Right kidney (tissue), 1 donor: Measurements from ENCODE around the gene KCNT1.
"Not testable (repeated sequence)": the region's sequence is repeated elsewhere in the genome, so short reads cannot be mapped to it uniquely, and the experiment has no call there.

Experiments used
- DNase-seq: peaks from one replicate; pipeline ENCODE4 v3.0.0-alpha.2; 2016

The KCNT1 gene

DNA sequence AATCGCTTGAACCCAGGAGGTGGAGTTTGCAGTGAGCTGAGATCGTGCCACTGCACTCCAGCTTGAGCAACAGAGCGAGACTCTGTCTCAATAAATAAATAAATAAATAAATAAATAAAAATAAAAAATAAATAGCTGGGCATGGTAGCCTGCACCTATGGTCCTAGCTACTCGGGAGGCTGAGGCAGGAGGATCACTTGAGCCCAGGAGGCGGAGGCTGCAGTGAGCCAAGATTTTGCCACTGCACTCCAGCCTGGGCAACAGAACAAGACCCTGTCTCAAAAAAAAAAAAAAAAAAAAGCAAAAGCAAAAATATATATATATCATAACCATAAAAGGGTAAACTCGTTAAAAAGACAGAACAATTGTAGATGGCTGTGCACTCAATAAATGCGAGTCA lies 29.2 kb upstream of the KCNT1 start:
- not testable (repeated sequence) for DNase-seq

DNA sequence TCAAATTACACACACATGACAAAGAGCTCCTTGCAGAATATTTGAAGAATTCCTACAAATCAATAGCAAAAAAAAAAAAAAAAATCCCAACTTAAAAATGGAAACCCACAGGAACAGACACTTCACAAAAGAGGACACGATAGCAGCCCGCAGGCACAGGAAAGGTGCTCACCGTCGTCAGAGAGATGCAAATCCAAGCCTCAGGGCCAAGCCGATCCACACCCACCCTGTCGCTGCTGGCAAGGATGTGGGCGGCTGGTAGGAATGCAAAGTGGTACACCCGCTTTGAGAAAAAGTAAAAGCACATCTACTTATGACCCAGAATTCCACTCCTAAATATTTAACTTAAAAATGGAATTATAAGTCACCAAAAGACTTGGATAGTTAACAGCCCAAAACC lies 28.0 kb upstream of the KCNT1 start:
- no peak for DNase-seq

DNA sequence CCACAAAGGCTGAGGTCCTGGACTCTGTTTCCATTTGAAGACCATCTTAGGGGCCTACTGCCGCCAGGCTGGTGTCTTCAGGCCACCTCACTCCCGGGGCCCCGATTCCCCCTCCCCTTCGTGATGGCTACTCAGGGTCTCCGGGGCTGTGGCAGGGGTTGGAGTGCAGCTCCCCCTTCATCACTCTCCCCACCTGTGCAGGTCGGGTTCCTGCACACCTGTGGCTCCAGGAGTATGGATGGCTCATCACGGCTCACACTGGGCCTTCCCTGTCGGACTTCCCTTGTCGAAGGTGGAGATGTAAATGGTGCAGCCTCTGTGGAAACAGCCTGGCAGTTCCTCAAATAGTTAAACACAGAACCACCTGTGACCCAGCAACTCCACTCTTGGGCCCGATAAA lies 27.0 kb upstream of the KCNT1 start:
- no peak for DNase-seq

DNA sequence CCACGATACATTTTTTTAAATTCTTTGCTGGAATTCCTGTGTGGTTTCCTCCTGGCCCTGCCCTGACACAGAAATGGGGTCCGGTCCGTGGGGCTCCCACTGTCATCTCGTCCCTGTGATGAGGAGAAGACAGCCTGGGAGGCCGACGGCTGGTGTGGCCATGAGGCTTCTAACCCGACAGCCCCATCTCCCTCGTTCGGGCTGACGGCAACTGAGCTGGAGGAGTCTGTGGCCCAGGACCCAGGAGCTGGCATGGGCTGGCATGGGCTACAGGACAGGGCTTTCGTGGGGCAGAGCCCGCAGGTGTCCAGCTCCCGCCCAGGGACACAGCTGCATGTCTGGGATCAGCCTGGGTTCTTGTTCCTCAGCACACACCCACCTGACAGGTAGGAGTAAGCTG lies 25.1 kb upstream of the KCNT1 start:
- no peak for DNase-seq

DNA sequence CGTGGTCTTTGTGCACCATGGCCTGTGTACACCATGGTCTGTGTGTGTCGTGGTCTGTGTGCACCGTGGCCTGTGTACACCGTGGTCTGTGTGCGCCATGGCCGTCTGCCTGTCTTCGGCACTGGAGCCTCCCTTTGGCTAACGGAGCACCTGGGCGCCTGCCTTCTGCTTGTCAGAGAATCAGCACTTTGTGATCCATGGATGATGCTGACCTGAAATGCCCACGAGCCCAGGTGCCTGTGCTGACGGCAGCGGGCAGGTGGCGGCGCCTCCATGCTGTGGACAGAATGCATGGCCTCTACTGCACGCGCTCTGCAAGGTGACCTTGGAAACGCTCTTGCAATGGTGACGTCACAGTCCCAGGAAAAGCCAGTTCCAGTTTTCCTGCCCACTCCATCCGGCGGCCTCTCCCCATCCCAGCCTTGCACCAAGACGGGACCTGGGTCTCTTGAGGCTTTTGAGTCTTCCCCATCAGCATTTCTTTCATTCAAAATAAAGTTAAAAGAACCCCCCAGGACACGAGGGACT lies 24.3 kb upstream of the KCNT1 start:
- DNase-seq, result no peak

DNA sequence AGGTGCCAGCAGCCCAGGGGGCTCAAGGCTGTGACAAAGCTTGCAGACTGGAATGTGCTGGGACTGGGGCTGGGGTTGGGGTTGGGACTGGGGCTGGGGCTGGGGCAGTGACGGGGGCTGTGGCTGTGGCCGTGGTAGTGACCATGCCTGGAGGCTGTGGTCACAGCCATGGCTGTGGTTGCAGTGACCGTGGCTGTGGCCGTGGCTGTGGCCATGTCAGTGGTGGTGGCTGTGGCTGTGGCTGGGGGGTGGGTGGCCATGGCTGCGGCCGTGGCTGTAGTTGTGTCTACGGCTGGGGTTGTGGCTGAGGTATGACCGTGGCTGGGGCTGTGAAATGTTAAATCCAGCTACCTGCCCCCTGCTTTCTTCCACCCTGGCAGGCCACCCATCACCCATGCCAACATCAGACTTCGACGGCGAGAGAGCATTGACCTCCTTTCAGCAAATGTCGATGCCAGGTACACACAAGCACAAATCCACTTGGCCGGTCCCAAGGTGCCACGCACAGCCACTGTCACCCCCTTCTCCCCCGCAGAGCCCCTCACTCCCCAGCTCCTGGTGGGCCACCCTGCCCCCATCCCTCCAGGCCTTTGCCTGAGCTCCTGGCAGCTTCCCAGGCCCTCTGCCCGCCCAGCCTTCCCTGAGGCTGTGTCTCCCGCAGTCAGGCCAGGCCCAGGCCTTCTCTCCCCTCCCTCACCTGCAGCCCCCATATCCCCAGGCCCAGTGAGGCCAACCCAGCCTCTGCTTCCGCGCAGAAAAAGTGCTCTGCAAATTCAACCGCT lies 23.6 kb upstream of the KCNT1 start:
- DNase-seq, result no peak

DNA sequence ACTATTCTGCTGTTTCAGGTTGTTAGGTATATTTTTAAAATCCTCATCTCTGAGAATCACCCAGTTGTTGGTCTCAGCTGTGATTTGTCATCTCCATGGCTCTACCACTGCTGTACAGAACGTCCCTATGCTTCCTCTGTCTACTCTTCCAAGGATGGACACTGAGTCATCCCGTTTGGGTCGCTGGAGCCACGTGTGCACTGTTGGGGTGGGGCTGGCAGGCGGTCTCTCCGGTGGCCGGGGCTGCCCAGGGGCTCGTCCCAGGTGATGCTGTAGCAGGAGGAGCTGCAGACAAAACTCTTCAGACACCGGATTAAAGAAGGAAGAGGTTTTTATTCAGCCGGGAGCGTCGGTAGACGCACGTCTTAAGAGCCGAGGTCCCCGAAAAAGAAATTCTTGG lies 21.9 kb upstream of the KCNT1 start:
- DNase-seq, result no peak

DNA sequence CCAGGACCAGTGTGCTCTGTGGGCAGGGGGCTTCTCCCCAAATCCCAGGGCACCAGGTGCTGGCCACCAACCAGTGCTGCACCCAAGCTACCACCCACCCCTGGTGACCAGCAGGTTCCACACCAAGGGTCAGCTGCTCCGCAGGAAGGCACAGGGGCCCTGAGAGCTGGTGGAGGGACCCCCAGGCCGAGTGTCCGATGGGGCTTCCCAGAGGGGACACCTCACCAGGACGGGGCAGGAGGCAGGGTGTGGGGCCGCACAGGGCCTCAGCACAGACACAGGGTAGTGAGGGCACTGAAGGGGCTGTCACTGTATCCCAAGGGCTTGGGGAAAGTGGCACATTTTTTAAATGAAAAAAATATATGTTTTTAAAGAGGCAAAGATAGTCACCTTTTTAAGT lies 20.8 kb upstream of the KCNT1 start:
- no peak for DNase-seq

DNA sequence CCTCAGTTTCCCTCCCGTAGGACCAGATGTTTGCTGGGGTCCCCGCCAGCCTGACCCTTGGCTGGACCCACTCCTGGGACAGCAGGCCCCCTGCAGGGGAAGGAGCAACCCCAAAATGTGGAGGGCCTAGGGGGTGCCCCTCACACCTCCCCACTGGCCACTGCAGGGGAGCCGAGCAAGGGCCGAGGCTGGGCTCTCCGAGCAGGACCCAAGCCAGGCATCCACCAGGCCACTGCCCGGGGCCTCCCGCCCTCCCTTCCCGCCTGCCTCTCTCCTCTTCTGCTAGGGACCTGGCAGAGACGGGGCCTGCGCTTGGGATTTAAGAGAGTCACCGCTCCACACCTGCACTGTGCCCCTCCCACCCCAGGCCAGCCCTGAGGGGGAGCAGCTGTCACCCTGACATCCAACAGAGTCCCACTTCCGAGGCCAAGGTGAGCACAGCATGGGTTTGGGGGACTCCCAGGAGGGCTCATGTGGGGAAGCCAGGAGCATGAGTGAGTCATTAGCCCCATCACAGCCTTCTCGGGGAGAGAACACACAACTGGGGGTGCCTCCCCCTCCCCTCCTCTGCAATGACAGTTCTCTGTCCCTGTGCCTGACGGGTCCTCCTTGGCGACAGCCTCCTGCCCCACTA lies 18.5 kb upstream of the KCNT1 start:
- DNase-seq, result no peak

DNA sequence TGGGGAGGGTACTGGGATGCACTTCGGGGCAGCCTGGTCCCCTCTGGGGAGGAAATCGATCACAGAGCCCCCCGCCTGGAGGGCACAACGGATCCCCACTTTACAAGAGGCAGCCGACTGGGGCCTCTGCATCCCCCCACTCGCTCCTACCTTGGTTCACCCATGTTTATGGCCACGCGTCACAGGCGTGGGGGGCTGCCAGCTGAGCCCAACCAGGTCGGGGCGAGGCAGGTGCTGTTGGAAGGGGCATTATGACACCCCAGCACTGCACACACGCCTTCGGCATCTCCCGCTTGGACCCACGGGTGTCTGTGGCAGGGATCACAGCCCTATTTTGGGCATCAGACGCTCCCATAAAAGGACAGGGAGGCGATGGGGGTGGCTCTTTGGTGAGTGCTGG lies 17.3 kb upstream of the KCNT1 start:
- no peak for DNase-seq

DNA sequence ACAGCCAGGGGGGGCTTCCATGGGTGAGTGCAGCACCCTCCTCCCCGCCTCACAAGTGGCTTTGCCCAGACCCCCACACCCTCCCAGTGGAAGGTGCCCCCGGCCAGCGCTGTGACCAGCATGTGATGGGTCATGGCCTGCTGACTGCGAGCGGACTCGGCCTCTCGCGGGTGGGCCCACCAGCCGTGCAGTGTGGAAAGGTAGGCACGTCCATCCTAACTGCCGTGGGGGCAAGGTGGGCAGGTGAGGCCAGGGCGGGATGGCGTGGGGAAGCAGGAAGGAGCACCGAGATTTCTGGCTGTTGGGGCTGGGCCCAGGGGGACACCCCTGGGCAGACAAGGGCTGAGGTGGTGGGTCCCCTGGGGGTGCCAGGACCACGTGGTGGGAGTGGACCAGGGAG lies 14.8 kb upstream of the KCNT1 start:
- no peak for DNase-seq

DNA sequence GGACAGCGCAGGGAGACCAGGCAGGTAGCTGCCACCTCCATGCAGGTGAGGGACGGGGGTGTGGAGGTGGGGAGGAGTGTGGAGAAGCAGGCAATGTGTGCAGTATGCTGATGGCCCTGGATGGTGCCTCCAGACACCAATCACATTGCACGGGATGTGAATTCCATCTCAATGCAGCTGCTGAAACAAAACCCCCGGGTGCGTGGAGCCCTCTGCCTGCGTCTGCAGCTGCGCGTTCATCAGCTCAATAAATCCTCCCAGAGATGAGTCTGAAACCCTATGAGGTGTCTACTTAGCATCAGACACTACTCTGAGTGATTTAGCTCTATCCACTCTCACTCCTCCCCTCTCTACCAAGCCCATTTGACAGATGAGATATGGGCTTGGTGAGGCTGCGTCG lies 13.0 kb upstream of the KCNT1 start:
- no peak for DNase-seq

DNA sequence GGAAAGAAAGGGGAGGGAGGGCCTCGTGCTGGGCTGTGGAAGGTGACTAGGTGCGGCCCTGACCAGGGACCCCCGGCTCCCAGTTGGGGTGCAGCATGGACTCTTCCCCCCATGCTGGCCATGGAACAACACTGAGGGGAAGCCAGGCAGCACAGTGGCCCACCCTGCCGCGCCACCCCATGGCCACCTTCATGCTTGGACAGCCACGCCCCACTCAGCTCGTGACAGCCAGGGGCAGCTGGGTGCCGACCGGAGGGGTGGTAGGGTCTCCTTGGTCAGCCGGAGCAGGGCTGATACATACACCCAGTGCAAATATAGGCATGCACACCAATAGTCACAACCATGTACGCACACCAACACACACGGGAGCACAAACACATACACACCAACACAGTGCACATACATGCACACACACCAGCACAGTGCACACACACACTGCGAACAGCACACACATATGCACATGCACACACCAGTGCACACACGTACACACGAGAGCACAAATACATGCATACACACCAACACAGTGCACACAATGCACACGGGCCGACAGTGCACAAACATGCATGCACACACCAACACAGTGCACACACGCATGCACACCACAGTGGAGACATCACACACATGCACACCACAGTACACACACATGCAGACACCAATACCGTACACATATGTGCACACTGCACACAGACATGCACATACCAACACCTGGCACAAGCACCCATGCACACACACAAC lies 11.0 kb upstream of the KCNT1 start:
- no peak for DNase-seq

DNA sequence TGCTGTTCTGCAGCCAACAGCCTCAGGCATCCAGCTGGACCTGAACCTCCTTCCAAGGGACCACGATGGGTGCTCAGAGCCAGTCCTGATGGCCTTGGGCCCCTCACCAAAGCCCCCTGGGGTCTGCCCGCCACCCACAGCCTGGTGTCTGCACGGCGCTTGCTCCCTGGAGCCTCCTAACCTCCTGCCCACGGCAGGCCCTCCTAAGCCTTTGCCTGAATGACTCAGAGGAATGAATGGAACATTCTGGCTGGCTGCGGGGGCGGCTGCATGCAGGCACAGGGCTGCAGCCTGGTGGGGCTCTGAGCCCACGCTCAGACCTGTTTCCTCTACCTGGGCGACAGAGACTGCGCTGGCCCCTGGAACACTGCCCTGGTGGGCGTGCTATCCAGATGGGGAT lies 9.6 kb upstream of the KCNT1 start:
- no peak for DNase-seq

DNA sequence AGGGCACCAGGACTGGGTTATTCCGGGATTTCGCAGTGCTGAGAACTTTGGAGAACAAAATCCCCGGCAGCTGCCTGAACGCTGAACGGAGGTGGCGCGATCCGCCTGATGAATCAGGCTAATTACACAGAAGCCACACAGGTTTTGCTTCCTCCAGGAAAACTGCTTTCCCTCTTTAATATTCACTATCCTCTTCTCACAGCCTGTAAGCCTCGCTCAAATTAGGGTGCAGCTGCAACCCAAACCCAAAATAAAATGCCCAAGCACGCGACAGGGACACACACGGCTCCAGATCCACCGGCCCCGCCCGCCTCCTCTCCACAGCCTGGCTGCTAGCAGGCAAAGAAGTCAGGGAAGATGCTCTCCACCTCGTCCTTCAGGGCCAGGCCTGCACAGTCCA lies 8.7 kb upstream of the KCNT1 start:
- DNase-seq, result no peak

DNA sequence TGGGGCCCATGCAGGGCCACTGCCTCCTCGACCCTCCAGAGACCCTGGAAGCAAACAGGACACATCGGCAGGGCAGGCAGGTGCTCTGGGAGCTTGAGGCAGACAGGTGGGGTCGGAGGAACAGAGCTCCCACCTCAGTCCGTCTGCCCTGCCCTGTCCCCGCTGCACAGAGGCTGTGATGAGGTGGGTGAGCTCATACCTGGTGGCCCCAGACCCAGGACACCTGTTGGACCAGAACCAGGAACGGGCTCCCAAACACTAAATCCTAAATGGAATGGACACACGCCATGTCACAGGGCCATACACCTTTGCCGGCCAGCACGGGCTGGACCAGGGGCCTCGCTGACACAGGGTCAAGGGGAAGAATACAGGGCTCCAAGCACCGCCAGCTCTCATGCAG lies 8.2 kb upstream of the KCNT1 start:
- no peak for DNase-seq

DNA sequence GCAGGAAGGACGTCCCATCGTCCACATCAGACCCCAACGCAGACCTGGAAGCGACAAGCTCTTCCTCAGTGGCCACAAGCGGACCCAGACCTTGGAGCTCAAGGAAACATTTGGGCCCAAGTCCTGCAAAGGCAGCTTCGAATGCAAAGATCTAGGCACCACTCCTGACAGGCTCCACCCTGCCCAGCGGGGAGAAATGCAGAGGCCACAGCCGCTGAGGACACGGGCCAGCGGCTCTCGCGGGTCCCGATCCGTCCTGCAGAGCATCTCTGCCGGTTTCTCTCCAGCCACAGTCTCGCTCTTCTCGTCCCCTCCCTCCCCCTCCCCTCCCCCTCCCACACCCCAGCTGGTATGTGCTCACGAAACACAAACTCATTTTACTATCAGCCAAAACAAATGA lies 7.6 kb upstream of the KCNT1 start:
- DNase-seq, result no peak

DNA sequence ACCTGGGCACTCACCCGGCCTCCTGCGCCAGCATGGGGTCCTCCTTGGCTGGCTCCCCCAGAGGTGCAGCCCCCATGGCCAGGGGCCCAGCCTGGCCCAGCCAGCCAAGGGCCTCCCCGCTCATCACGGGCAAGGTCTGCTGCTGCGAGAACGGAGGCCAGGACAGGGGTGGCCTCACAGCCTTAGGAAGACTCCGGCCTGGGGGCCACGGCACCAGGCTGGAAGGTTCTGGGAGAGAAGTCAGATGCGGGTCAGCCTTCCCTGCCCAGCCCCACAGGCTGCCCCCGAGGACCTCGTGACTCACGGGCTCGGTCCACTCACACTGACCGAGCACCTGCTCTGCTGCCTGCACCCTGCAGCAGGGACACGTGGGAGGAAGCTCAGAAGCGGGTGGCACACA lies 6.9 kb upstream of the KCNT1 start:
- no peak for DNase-seq

DNA sequence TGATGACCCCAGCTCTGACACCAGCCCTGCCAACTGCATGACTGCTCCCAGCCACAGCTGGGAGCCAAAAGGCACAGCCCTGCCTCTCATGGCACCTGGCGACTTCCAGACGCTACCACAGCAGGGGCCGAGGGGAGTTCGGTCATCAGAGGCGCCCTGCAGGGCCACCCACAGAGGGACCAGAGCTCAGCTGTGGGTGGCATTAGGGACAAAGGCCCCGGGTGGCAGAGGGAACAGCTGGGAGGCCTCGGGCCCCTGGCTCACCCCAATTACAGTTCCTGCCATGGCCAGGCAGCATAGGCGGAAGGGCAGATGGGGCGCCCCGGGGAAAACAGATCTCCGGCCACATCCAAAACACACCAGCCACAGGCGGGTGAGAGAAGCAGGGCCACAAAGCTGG lies 6.3 kb upstream of the KCNT1 start:
- DNase-seq, result no peak

DNA sequence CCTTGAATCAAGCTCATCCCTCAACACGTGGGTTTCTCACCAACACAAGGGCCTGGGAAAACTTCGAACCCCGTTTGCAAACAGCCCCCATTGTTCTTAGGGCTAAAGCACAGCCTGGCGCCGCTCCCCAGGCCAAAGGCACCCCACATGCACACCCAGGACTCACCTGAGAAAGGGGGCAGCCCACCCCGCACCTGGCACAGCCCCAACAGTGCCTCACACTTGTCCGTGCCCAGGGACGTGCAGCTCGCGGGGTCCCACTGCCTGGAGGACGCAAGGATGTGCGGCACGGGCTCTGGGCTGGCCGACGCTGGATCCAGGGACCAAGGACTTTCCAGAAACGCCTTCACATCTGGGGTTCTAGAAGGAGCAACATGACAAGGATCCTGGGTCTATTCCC lies 5.5 kb upstream of the KCNT1 start:
- no peak for DNase-seq

DNA sequence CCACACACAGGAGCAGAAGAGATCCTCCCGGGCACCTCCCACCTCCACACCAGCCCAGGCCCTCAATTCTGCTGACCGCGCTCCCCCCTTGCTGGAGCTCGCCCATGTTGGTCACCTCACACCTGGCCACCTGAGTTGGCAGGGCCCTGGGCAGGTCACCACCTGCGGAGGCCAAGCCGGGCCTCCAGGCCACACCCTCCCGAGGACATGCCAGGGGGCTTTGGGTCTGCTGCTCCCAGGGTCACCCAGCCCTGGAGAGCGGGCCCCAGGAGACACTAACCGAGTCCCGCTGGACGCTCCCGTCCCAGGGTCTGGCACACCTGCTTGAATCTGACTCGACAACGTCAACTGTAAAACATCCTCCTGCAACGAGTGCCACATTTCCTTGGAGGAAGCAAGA lies 4.8 kb upstream of the KCNT1 start:
- DNase-seq, result no peak

DNA sequence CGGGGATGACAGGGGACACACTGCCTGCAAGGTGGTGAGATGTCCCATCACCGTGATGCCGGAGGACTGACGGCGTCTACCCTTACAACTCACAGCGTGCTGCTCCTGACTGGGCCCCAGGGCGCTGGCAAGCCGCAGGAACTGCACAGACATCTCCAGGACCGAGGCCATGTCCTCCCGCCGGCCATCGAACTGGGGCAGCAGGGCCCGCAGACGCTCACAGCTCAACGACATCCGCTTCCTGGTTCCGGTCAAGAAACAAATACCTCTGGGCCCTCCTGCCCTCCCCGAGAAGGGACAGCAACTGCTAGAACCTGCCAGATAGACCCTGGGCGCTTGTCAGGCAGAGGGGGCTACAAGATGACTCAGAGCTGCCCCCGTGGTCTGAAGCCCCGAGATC lies 3.7 kb upstream of the KCNT1 start:
- DNase-seq, result no peak

DNA sequence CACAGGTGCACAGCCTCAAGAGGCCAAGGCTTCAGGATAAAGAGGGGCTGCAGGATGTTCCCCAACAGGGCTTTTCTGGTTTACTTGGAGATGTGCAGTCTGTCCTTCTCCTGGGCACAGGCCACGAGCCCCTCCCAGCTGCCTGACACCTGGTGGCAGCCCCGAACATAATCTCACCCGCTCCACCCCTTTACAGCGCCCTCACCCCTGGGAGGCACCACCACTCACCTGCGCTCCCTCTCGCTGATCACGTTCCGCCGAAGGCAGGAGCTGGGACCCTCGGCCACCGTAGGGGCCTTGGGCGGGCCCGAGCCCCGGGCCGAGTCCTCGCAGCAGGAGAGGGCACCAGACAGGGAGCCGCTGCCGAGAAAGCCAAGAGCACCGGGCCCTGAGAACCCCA lies 3.2 kb upstream of the KCNT1 start:
- DNase-seq, result no peak

DNA sequence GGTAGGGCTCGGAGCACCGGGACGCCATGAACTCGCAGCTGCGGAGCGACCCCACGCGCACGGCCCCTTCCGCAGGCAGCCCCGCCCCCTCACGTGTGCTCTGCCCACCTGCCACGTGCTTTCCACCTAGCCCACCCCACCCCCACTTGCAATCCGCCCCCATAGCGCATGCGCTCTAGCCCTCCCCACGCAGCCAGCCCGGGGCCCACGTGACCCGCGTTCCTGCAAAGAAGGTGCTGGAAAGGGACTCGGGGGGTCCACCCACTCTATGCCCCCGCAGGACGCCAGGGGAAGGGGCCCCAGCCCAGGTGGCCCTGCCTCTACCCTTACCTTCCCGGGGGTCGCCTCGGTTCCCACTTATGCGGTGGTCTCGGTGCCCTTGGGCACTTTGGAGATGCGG lies 2.5 kb upstream of the KCNT1 start, which contains the start of gene SOHLH1:
TSS of gene SOHLH1 (minus strand) at position 42 of the 400 bp plus-strand sequence. CDS start at position 28, 14 bp downstream.
- no peak for DNase-seq
